ENCODE results near the gene SERPINA6. TPM values are rescaled to one million over a fixed set of nuclear protein-coding genes. Genes with fewer than 3 reads are reported as not detected.

The SERPINA6 gene
- total RNA-seq, 1 experiment from 2014 or later = not detected

- Histone ChIP-seq H3K36me3 (ENCODE audit: control insufficient read depth, insufficient read depth, low read length) (no peaks in the 10 kb centered on the region), H3K9me3 (ENCODE audit: control insufficient read depth, insufficient read depth, low read depth, low read length) (no peaks in the 10 kb centered on the region), H3K4me1 (ENCODE audit: control insufficient read depth, insufficient read depth, low read length) (no peaks in the 10 kb centered on the region), H3K27me3 (ENCODE audit: control insufficient read depth, insufficient read depth, low read length) (no peaks in the 10 kb centered on the region), H3K27ac (ENCODE audit: low read length) (no peak overlapping the region), H3K4me3 (ENCODE audit: low read depth in 2 of 2, low read length in 2 of 2) (no peak overlapping the region)
- ATAC-seq = no peak
- no peak for DNase-seq (ENCODE audit: low read depth, low spot score)
- in situ Hi-C loops (cut with HindIII; ENCODE audit: low pct_unique_long_range_greater_than_20kb, low sequenced_read_pairs) (no loop called here), intact Hi-C loops (cut with micrococcal nuclease; ENCODE audit: unreplicated experiment) (no loop called here)
- ChIA-PET CTCF (no interaction called here), POLR2A (interaction anchor here (0.6 kb wide), 1 partner anchor 1138 kb away, joined by 16 read pairs; no protein-coding TSS in a partner anchor)
- TF ChIP-seq TCF7L2 (IDR thresholded peaks at IDR 0.05; ENCODE audit: low read depth, low read length) = no peak
- no peak for TF ChIP-seq SIN3A (IDR thresholded peaks at IDR 0.05; ENCODE audit: borderline replicate concordance, insufficient read depth, low read depth, low read length)
- no peak for TF ChIP-seq REST (IDR thresholded peaks at IDR 0.05; ENCODE audit: insufficient read depth in 1 of 2, low read depth in 2 of 2, low read length in 1 of 2)
- no peak for TF ChIP-seq CTCF (IDR thresholded peaks at IDR 0.05)
- TF ChIP-seq POLR2AphosphoS5 (IDR thresholded peaks at IDR 0.05; ENCODE audit: low read depth, low read length) = no peak
- no TSS peak for BruUV-seq (replicated peaks)
Observed at GRCh38 chr14:94332063-94332583, 9.0 kb upstream of the SERPINA6 start.

- H3K36me3 ChIP-seq (ENCODE audit: control insufficient read depth, insufficient read depth, low read length) = no peaks in the 10 kb centered on the region
- in situ Hi-C loops (cut with HindIII; ENCODE audit: low pct_unique_long_range_greater_than_20kb, low sequenced_read_pairs) (no loop called here), intact Hi-C loops (cut with micrococcal nuclease; ENCODE audit: unreplicated experiment) (no loop called here)
- no peak overlapping the region for H3K27ac ChIP-seq (ENCODE audit: low read length)
- ATAC-seq (no peak), DNase-seq (ENCODE audit: low read depth, low spot score) (no peak)
- no peaks in the 10 kb centered on the region for H3K9me3 ChIP-seq (ENCODE audit: control insufficient read depth, insufficient read depth, low read depth, low read length)
- H3K4me1 ChIP-seq (ENCODE audit: control insufficient read depth, insufficient read depth, low read length) = no peaks in the 10 kb centered on the region
- TF ChIP-seq REST (IDR thresholded peaks at IDR 0.05; ENCODE audit: insufficient read depth in 1 of 2, low read depth in 2 of 2, low read length in 1 of 2) (no peak), SIN3A (IDR thresholded peaks at IDR 0.05; ENCODE audit: borderline replicate concordance, insufficient read depth, low read depth, low read length) (no peak), CTCF (IDR thresholded peaks at IDR 0.05) (no peak), TCF7L2 (IDR thresholded peaks at IDR 0.05; ENCODE audit: low read depth, low read length) (no peak), POLR2AphosphoS5 (IDR thresholded peaks at IDR 0.05; ENCODE audit: low read depth, low read length) (no peak)
- no TSS peak for BruUV-seq (replicated peaks)
- H3K4me3 ChIP-seq (ENCODE audit: low read depth in 2 of 2, low read length in 2 of 2) = no peak overlapping the region
- ChIA-PET POLR2A (no interaction called here), CTCF (no interaction called here)
- no peaks in the 10 kb centered on the region for H3K27me3 ChIP-seq (ENCODE audit: control insufficient read depth, insufficient read depth, low read length)
Observed at GRCh38 chr14:94331462-94331861, 8.3 kb upstream of the SERPINA6 start.
